Endothelial cell (in vitro differentiated cells): Measurements from ENCODE around the gene SPTLC1. TPM values are rescaled to one million over a fixed set of nuclear protein-coding genes. Genes with fewer than 3 reads are reported as not detected.

Source experiments
- DNase-seq: peaks from one replicate; pipeline ENCODE4 v3.0.0; 2021; ENCODE audit warnings: low spot score
- H3K27ac Mint-ChIP-seq: one replicate; pipeline ENCODE4 v1.8.0; 2021; ENCODE audit warnings: mixed read lengths, inconsistent platforms; ENCODE audit not compliant: unreplicated experiment
- H3K27me3 Mint-ChIP-seq: one replicate; pipeline ENCODE4 v1.8.0; 2021; ENCODE audit warnings: mild to moderate bottlenecking, moderate library complexity, mixed read lengths, inconsistent platforms; ENCODE audit not compliant: unreplicated experiment
- H3K36me3 Mint-ChIP-seq: one replicate; pipeline ENCODE4 v1.8.0; 2021; ENCODE audit warnings: mild to moderate bottlenecking, low read depth, mixed read lengths, inconsistent platforms; ENCODE audit not compliant: unreplicated experiment
- H3K4me1 Mint-ChIP-seq: one replicate; pipeline ENCODE4 v1.8.0; 2021; ENCODE audit warnings: mild to moderate bottlenecking, mixed read lengths, inconsistent platforms; ENCODE audit not compliant: unreplicated experiment
- H3K4me3 Mint-ChIP-seq: one replicate; pipeline ENCODE4 v1.8.0; 2021; ENCODE audit warnings: mild to moderate bottlenecking, mixed read lengths, inconsistent platforms; ENCODE audit not compliant: unreplicated experiment
- H3K9me3 Mint-ChIP-seq: one replicate; pipeline ENCODE4 v1.8.0; 2021; ENCODE audit warnings: mixed read lengths, inconsistent platforms; ENCODE audit not compliant: unreplicated experiment
- total RNA-seq: library from RNA; stranded (reverse); fragmentation: NEBNext Ultra II Directional; extraction: Animal tissue kit (Norgen Biotek cat#: 25700); gene quantifications from one replicate; pipeline ENCODE4 v1.2.1, GENCODE V29; 2021; ENCODE audit not compliant: unreplicated experiment
- TF ChIP-seq, protein P1 (sequence below): fragments of 200-600 bp; sonication (generic); IDR thresholded peaks from one replicate; pipeline ENCODE4 v1.5.0; 2021; ENCODE audit warnings: antibody characterized with exemption; ENCODE audit not compliant: unreplicated experiment

SPTLC1 gene
- total RNA-seq, 1 donor from 2014 or later, result 69.2 TPM

DNA sequence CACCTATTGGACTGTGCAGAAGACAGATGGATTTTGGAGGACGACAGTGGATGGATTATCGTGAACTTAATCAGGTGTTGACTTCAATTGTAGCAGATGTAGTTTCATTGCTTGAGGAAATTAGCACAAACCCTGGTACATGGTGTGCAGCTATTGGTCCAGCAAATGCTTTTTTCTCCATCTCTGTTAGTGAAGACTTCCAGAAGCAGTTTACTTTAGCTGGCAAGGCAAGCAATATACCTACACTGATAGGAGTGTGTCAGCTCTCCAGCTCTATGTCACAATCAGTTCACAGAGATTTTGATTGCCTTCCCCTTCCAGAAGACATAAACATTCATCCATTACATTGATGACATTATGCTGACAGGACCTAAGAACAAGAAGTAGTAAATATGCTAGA lies 129.5 kb downstream of the SPTLC1 start:
- H3K27me3 Mint-ChIP-seq, result no peaks in the 10 kb centered on the region
- no peak overlapping the region for H3K27ac Mint-ChIP-seq
- no peaks in the 10 kb centered on the region for H3K36me3 Mint-ChIP-seq
- H3K9me3 Mint-ChIP-seq, result no peaks in the 10 kb centered on the region
- H3K4me3 Mint-ChIP-seq, result no peak overlapping the region
- no peaks in the 10 kb centered on the region for H3K4me1 Mint-ChIP-seq
- TF ChIP-seq, protein P1, sequence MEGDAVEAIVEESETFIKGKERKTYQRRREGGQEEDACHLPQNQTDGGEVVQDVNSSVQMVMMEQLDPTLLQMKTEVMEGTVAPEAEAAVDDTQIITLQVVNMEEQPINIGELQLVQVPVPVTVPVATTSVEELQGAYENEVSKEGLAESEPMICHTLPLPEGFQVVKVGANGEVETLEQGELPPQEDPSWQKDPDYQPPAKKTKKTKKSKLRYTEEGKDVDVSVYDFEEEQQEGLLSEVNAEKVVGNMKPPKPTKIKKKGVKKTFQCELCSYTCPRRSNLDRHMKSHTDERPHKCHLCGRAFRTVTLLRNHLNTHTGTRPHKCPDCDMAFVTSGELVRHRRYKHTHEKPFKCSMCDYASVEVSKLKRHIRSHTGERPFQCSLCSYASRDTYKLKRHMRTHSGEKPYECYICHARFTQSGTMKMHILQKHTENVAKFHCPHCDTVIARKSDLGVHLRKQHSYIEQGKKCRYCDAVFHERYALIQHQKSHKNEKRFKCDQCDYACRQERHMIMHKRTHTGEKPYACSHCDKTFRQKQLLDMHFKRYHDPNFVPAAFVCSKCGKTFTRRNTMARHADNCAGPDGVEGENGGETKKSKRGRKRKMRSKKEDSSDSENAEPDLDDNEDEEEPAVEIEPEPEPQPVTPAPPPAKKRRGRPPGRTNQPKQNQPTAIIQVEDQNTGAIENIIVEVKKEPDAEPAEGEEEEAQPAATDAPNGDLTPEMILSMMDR, result no peak
- no peak for DNase-seq

Other genes with a start within 250 kb of the SPTLC1 start
- 3.5 TPM for gene ROR2, start 165.2 kb downstream of the SPTLC1 start, total RNA-seq
- 76.1 TPM for gene IARS1, start 178.3 kb upstream of the SPTLC1 start, total RNA-seq
- 28.2 TPM for gene NOL8, start 209.9 kb upstream of the SPTLC1 start, total RNA-seq
- gene CENPP, start 210.5 kb upstream of the SPTLC1 start, total RNA-seq, result 4.5 TPM